ENCODE results near the gene TERC.
"Not testable (repeated sequence)": the region's sequence is repeated elsewhere in the genome, so short reads cannot be mapped to it uniquely, and the experiment has no call there.

The TERC gene

DNA sequence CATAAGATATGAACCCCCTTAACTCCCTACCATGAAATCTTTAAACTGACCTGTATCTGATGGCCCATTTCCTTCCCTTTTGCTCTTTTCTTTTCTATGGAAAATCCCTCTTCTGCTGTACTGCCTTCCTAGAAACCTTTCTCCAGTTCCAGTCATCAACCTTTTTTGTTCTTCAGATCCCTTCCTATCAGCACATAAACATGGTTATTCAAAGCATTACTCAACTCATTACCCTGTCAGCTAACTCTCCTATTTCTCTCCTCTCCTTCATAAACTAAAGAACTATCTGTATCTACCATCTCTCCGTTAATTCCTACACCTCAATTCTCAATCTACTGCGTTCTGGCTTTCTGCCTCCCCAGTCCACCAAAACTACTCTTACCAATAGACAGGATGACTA lies 13.0 kb downstream of the TERC start:
- Histone ChIP-seq H3K4me3 (ENCODE audit: low read depth in 1 of 2, low read length in 2 of 2) (no peak overlapping the region), H3K27ac (ENCODE audit: low read depth, low read length) (no peak overlapping the region), H3K9ac (ENCODE audit: low read depth in 1 of 2, low read length in 2 of 2) (no peak overlapping the region), H3K9me3 (ENCODE audit: control insufficient read depth in 1 of 2, low read length in 2 of 2) (no peaks in the 10 kb centered on the region), H3K27me3 (ENCODE audit: control insufficient read depth in 1 of 2, insufficient read depth in 2 of 2, low read length in 2 of 2) (peaks cover 0 to 8% of the 10 kb centered on the region in 2 donors), H3K36me3 (ENCODE audit: control insufficient read depth in 1 of 2, insufficient read depth in 2 of 2, low read length in 2 of 2) (no peaks in the 10 kb centered on the region), H3K4me1 (ENCODE audit: control insufficient read depth in 1 of 2, insufficient read depth in 2 of 2, low read length in 2 of 2) (peaks cover 0 to 24% of the 10 kb centered on the region in 2 donors)

DNA sequence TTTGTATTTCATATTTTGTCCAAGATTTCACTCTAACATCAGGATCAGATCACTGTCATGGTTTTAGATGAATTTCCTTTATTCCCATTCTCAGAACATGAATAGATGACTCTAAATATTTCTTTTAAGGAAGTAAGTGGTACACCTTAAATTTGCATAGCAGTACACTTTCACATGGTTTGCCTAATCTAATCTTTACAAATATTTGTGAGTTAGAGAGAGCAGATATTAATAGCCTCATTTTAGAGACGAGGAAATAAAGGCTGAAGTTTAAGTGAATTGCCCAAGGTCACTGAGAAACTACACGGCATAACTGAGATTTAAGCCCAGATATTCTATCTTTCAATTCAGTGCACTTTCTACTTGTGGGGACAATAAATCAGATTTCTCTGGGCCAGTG lies 14.2 kb downstream of the TERC start:
- no peaks in the 10 kb centered on the region for H3K36me3 ChIP-seq (ENCODE audit: control insufficient read depth in 1 of 2, insufficient read depth in 2 of 2, low read length in 2 of 2)
- H3K27me3 ChIP-seq (ENCODE audit: control insufficient read depth in 1 of 2, insufficient read depth in 2 of 2, low read length in 2 of 2), result peaks cover 0 to 10% of the 10 kb centered on the region in 2 donors
- H3K4me3 ChIP-seq (ENCODE audit: low read depth in 1 of 2, low read length in 2 of 2), result no peak overlapping the region
- peaks cover 0 to 24% of the 10 kb centered on the region in 2 donors for H3K4me1 ChIP-seq (ENCODE audit: control insufficient read depth in 1 of 2, insufficient read depth in 2 of 2, low read length in 2 of 2)
- H3K9me3 ChIP-seq (ENCODE audit: control insufficient read depth in 1 of 2, low read length in 2 of 2), result no peaks in the 10 kb centered on the region
- H3K27ac ChIP-seq (ENCODE audit: low read depth, low read length), result no peak overlapping the region
- no peak overlapping the region for H3K9ac ChIP-seq (ENCODE audit: low read depth in 1 of 2, low read length in 2 of 2)

DNA sequence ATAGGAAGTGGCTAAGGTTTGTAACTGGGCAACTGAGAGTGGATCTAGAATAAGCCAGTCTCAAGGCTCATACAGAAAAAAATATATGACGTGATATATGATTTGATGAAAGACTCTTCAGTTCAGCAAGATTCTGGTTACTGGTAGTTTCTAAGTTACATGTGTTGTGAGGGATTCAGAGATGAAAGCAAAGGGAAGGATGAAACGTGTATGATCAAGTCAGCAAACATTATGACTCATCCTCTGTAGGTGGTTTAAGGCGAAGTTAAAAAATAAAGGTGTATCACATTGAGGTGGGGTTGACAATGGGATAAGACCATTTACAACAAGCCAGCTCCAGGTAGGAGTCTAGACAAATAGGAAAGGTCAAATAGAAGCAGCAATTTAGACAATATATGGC lies 16.2 kb downstream of the TERC start:
- H3K27me3 ChIP-seq (ENCODE audit: control insufficient read depth in 1 of 2, insufficient read depth in 2 of 2, low read length in 2 of 2), result peaks cover 0 to 10% of the 10 kb centered on the region in 2 donors
- no peak overlapping the region for H3K4me3 ChIP-seq (ENCODE audit: low read depth in 1 of 2, low read length in 2 of 2)
- H3K27ac ChIP-seq (ENCODE audit: low read depth, low read length), result no peak overlapping the region
- no peaks in the 10 kb centered on the region for H3K36me3 ChIP-seq (ENCODE audit: control insufficient read depth in 1 of 2, insufficient read depth in 2 of 2, low read length in 2 of 2)
- H3K9me3 ChIP-seq (ENCODE audit: control insufficient read depth in 1 of 2, low read length in 2 of 2), result no peaks in the 10 kb centered on the region
- H3K4me1 ChIP-seq (ENCODE audit: control insufficient read depth in 1 of 2, insufficient read depth in 2 of 2, low read length in 2 of 2), result peaks cover 0 to 15% of the 10 kb centered on the region in 2 donors
- no peak overlapping the region for H3K9ac ChIP-seq (ENCODE audit: low read depth in 1 of 2, low read length in 2 of 2)

DNA sequence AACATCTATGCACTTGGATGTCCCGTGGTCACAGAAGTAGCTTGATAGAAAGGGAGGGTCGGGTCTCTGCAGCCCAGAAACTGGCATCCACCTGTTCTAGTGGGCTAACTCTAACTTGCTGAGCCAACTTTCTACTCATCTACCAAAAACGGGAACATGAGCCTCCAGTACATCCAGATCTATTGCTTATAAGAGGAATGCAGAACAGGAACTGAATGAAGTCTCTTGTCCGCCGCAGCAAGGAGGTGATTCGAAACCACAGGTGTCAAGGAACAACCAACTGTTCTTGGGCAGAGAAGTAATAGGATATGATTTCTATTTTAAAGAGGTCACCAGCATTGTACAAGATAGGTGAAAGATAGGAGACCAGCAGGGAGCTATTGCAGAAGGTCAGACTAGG lies 17.9 kb downstream of the TERC start:
- Histone ChIP-seq H3K27me3 (ENCODE audit: control insufficient read depth in 1 of 2, insufficient read depth in 2 of 2, low read length in 2 of 2) (peaks cover 0 to 10% of the 10 kb centered on the region in 2 donors), H3K4me1 (ENCODE audit: control insufficient read depth in 1 of 2, insufficient read depth in 2 of 2, low read length in 2 of 2) (peaks cover 0 to 15% of the 10 kb centered on the region in 2 donors), H3K36me3 (ENCODE audit: control insufficient read depth in 1 of 2, insufficient read depth in 2 of 2, low read length in 2 of 2) (no peaks in the 10 kb centered on the region), H3K4me3 (ENCODE audit: low read depth in 1 of 2, low read length in 2 of 2) (no peak overlapping the region), H3K9me3 (ENCODE audit: control insufficient read depth in 1 of 2, low read length in 2 of 2) (no peaks in the 10 kb centered on the region), H3K9ac (ENCODE audit: low read depth in 1 of 2, low read length in 2 of 2) (no peak overlapping the region), H3K27ac (ENCODE audit: low read depth, low read length) (no peak overlapping the region)

DNA sequence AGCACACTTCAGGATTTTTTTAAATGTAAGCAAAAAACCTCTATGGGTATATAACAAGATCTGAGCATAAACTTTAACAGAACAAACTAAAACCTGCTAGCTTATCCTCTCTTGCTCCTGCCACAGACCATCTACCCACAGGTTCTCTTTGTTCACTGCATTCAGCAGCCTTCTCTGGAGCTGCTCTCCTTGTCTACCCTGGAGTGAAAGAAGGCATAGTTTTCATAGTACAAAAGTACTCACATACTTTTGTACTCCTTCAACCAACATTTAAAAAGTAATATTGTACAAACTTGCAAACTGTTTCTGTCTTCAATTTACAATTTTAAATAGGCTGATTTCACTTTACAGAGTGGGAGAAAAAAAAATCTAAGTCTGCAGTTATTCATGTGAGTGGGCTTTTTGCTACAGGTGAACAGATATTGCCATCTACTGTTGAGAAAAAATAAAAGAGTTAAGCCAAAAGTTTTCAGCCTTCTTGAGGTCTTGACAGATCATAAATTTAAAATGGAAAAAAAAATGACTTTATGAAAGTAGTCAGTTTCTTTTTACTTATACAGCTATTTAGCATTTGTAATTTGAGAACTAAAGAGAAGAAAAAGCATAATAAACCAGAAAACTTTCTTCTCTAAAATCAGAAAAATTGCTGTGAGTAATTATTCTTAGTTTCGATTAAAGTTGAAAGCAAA lies 20.4 kb downstream of the TERC start:
- peaks cover 0 to 6% of the 10 kb centered on the region in 2 donors for H3K4me1 ChIP-seq (ENCODE audit: control insufficient read depth in 1 of 2, insufficient read depth in 2 of 2, low read length in 2 of 2)
- no peaks in the 10 kb centered on the region for H3K9me3 ChIP-seq (ENCODE audit: control insufficient read depth in 1 of 2, low read length in 2 of 2)
- H3K4me3 ChIP-seq (ENCODE audit: low read depth in 1 of 2, low read length in 2 of 2), result no peak overlapping the region
- H3K27ac ChIP-seq (ENCODE audit: low read depth, low read length), result no peak overlapping the region
- no peaks in the 10 kb centered on the region for H3K36me3 ChIP-seq (ENCODE audit: control insufficient read depth in 1 of 2, insufficient read depth in 2 of 2, low read length in 2 of 2)
- no peak overlapping the region for H3K9ac ChIP-seq (ENCODE audit: low read depth in 1 of 2, low read length in 2 of 2)
- H3K27me3 ChIP-seq (ENCODE audit: control insufficient read depth in 1 of 2, insufficient read depth in 2 of 2, low read length in 2 of 2), result peaks cover 0 to 10% of the 10 kb centered on the region in 2 donors

DNA sequence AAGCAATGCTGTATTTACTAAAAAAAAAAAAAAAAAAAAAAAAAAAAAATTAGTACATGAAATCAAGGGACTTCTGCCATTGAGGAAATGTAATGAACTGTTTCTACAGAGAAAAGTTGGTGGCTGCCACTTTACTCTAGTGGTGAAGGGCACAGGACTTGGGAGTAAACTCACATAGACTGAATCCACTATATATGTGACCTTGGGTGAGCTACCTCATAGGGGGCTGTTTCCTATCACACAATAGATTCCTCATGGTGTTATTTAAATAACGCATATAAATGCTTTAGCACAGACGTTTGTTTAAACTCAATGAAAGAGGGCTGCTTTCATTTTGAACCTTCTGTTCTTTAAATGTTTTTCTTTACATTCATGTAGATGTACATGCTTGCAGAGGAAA lies 25.8 kb downstream of the TERC start:
- no peaks in the 10 kb centered on the region for H3K4me1 ChIP-seq (ENCODE audit: control insufficient read depth in 1 of 2, insufficient read depth in 2 of 2, low read length in 2 of 2)
- H3K36me3 ChIP-seq (ENCODE audit: control insufficient read depth in 1 of 2, insufficient read depth in 2 of 2, low read length in 2 of 2), result no peaks in the 10 kb centered on the region
- H3K27me3 ChIP-seq (ENCODE audit: control insufficient read depth in 1 of 2, insufficient read depth in 2 of 2, low read length in 2 of 2), result no peaks in the 10 kb centered on the region
- H3K4me3 ChIP-seq (ENCODE audit: low read depth in 1 of 2, low read length in 2 of 2), result no peak overlapping the region
- no peak overlapping the region for H3K9ac ChIP-seq (ENCODE audit: low read depth in 1 of 2, low read length in 2 of 2)
- H3K9me3 ChIP-seq (ENCODE audit: control insufficient read depth in 1 of 2, low read length in 2 of 2), result peaks cover 3 to 6% of the 10 kb centered on the region in 2 donors
- H3K27ac ChIP-seq (ENCODE audit: low read depth, low read length), result no peak overlapping the region

DNA sequence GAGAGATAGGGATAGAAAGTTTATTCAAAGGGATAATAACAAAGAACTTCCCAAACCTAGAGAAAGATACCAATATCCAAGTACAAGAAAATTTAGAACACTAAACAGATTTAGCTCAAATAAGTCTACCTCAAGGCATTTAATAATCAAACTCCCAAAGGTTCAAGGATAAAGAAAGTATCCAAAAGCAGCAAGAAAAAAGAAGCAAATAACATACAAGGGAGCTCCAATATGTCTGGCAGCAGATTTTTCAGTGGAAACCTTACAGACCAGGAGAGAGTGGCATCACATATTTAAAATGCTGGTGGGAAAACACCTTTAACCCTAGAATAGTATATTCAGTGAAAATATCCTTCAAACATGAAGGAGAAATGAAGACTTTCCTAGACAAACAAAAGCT lies 33.0 kb downstream of the TERC start:
- H3K27me3 ChIP-seq (ENCODE audit: control insufficient read depth in 1 of 2, insufficient read depth in 2 of 2, low read length in 2 of 2); H3K9ac ChIP-seq (ENCODE audit: low read depth in 1 of 2, low read length in 2 of 2); H3K4me3 ChIP-seq (ENCODE audit: low read depth in 1 of 2, low read length in 2 of 2); H3K4me1 ChIP-seq (ENCODE audit: control insufficient read depth in 1 of 2, insufficient read depth in 2 of 2, low read length in 2 of 2); H3K27ac ChIP-seq (ENCODE audit: low read depth, low read length); H3K36me3 ChIP-seq (ENCODE audit: control insufficient read depth in 1 of 2, insufficient read depth in 2 of 2, low read length in 2 of 2): not testable (repeated sequence)
- H3K9me3 ChIP-seq (ENCODE audit: control insufficient read depth in 1 of 2, low read length in 2 of 2), result peaks cover 5 to 11% of the 10 kb centered on the region in 2 donors

DNA sequence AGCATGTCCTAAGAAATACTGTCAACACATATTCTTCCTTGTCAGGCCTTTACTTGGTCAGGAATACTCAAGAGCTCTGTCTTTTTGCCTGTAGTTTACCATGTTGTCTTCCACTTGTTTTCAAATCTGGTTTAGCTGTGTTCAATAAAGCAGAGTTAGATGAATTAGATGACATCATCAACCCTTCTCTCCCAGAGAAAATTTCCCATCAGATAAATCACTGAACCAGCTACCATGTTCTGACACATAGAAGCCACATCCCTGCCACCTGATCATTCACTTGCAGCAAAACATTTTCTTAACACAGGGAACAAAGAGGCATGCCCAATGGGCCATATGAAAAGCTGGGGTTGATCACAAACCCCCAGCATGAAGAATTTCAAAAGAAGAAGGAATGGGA lies 42.1 kb downstream of the TERC start:
- Histone ChIP-seq H3K27ac (ENCODE audit: low read depth, low read length) (no peak overlapping the region), H3K36me3 (ENCODE audit: control insufficient read depth in 1 of 2, insufficient read depth in 2 of 2, low read length in 2 of 2) (no peaks in the 10 kb centered on the region), H3K9me3 (ENCODE audit: control insufficient read depth in 1 of 2, low read length in 2 of 2) (no peaks in the 10 kb centered on the region), H3K4me1 (ENCODE audit: control insufficient read depth in 1 of 2, insufficient read depth in 2 of 2, low read length in 2 of 2) (no peaks in the 10 kb centered on the region), H3K27me3 (ENCODE audit: control insufficient read depth in 1 of 2, insufficient read depth in 2 of 2, low read length in 2 of 2) (no peaks in the 10 kb centered on the region), H3K4me3 (ENCODE audit: low read depth in 1 of 2, low read length in 2 of 2) (no peak overlapping the region), H3K9ac (ENCODE audit: low read depth in 1 of 2, low read length in 2 of 2) (no peak overlapping the region)

DNA sequence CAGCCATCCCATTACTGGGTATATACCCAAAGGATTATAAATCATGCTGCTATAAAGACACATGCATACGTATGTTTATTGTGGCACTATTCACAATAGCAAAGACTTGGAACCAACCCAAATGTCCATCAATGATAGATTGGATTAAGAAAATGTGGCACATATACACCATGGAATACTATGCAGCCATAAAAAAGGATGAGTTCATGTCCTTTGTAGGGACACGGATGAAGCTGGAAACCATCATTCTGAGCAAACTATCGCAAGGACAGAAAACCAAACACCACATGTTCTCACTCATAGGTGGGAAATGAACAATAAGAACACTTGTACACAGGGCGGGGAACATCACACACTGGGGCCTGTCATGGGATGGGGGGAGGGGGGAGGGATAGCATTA lies 46.4 kb downstream of the TERC start:
- H3K27ac ChIP-seq (ENCODE audit: low read depth, low read length); H3K36me3 ChIP-seq (ENCODE audit: control insufficient read depth in 1 of 2, insufficient read depth in 2 of 2, low read length in 2 of 2); H3K27me3 ChIP-seq (ENCODE audit: control insufficient read depth in 1 of 2, insufficient read depth in 2 of 2, low read length in 2 of 2); H3K9ac ChIP-seq (ENCODE audit: low read depth in 1 of 2, low read length in 2 of 2); H3K4me1 ChIP-seq (ENCODE audit: control insufficient read depth in 1 of 2, insufficient read depth in 2 of 2, low read length in 2 of 2); H3K4me3 ChIP-seq (ENCODE audit: low read depth in 1 of 2, low read length in 2 of 2); H3K9me3 ChIP-seq (ENCODE audit: control insufficient read depth in 1 of 2, low read length in 2 of 2): not testable (repeated sequence)
